GM19023 (cell line): Measurements from ENCODE around the gene ODC1.
"Not testable (repeated sequence)": the region's sequence is repeated elsewhere in the genome, so short reads cannot be mapped to it uniquely, and the experiment has no call there.

ENCODE experiments used
- ATAC-seq: cut with Tn5 transposase; IDR thresholded peaks from one replicate; pipeline ENCODE4 v1.9.1; 2021; ENCODE audit warnings: mild to moderate bottlenecking, moderate library complexity; ENCODE audit not compliant: unreplicated experiment

The ODC1 gene

GRCh38 chr2:10478916-10479315, 30.8 kb upstream of the ODC1 start:
- no peak for ATAC-seq

- ATAC-seq, result no peak
These were observed 30.1 kb upstream of the ODC1 start for GRCh38 chr2:10478298-10478625.

- ATAC-seq, result no peak
These were observed 29.5 kb upstream of the ODC1 start for GRCh38 chr2:10477443-10478297.

- no peak for ATAC-seq
These were observed 28.8 kb upstream of the ODC1 start for GRCh38 chr2:10476723-10477442.

- ATAC-seq, result no peak
These were observed 27.9 kb upstream of the ODC1 start for GRCh38 chr2:10475811-10476660.

GRCh38 chr2:10475221-10475722, 27.1 kb upstream of the ODC1 start:
- no peak for ATAC-seq

GRCh38 chr2:10473121-10473756, 25.1 kb upstream of the ODC1 start:
- no peak for ATAC-seq

GRCh38 chr2:10471955-10472354, 23.8 kb upstream of the ODC1 start:
- ATAC-seq, result no peak

- no peak for ATAC-seq
These were observed 23.0 kb upstream of the ODC1 start for GRCh38 chr2:10471046-10471571.

- ATAC-seq, result no peak
These were observed 22.0 kb upstream of the ODC1 start for GRCh38 chr2:10469955-10470608.

GRCh38 chr2:10469301-10469700, 21.2 kb upstream of the ODC1 start:
- no peak for ATAC-seq

- ATAC-seq, result no peak
These were observed 19.3 kb upstream of the ODC1 start for GRCh38 chr2:10467401-10467800.

GRCh38 chr2:10466801-10467200, 18.7 kb upstream of the ODC1 start:
- no peak for ATAC-seq

GRCh38 chr2:10465910-10466309, 17.8 kb upstream of the ODC1 start:
- ATAC-seq, result no peak

GRCh38 chr2:10462178-10463083, 14.3 kb upstream of the ODC1 start:
- ATAC-seq, result no peak

GRCh38 chr2:10460366-10460796, 12.3 kb upstream of the ODC1 start:
- no peak for ATAC-seq

GRCh38 chr2:10457846-10458598, 9.9 kb upstream of the ODC1 start:
- no peak for ATAC-seq

GRCh38 chr2:10457195-10457594, 9.1 kb upstream of the ODC1 start:
- not testable (repeated sequence) for ATAC-seq
